HG02870 (cell line): Measurements from ENCODE around the gene MAB21L4.

ENCODE experiments used
- ATAC-seq: cut with Tn5 transposase; IDR thresholded peaks from one replicate; pipeline ENCODE4 v1.9.1; 2021; ENCODE audit warnings: mild to moderate bottlenecking, moderate library complexity; ENCODE audit not compliant: unreplicated experiment

The MAB21L4 gene

GRCh38 chr2:240869109-240869955 is 26.6 kb downstream of the MAB21L4 start:
- ATAC-seq: no peak

- ATAC-seq: no peak
These were observed 27.5 kb downstream of the MAB21L4 start, which contains the start of gene AGXT for GRCh38 chr2:240868286-240869108. Gene AGXT, plus strand, starts transcription at chr2:240868824. Its CDS starts 42 bp downstream, at chr2:240868866.

GRCh38 chr2:240865391-240865790 is 30.6 kb downstream of the MAB21L4 start:
- no peak for ATAC-seq

DNA sequence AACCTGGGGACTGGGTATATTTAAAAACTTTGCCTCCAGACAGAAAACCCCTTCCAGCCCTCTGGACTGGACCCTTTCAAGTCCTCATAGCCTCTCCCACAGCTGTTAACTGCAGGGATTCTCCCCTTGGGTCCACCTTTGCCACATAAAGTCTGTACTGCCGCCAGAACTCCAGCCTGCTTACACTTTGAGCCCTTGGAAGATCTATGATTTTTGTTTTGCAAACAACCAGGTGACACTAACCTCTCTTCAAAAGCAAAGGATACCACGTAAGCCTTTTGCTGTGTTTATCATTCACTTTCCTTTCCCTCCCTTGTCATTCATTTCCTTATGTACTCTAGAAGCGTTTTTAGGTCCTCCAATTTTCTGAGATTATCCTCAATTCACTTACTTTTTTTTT is 31.5 kb downstream of the MAB21L4 start:
- no peak for ATAC-seq

GRCh38 chr2:240861547-240861946 is 34.4 kb downstream of the MAB21L4 start:
- ATAC-seq: no peak

- ATAC-seq: no peak
These were observed 37.1 kb downstream of the MAB21L4 start for GRCh38 chr2:240858871-240859270.

DNA sequence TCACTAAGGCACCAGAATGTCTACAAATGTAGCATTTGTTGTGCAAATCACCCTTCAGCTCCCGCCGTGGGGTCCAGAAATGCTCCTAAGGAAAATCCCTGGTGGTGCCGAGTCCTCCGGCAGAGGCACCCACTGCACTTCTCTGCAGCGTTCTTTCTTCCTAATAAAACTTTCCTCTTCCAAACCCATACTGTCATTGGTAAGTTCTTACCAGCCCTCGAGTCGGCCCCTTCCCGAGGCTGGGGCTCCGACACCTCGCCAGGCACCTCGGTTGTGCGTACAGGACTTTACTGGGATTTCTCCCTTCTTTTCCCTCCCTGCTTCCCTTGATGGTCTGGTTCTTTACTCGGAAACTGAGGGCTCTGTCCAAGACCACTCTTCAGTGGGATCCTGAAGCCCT is 37.6 kb downstream of the MAB21L4 start:
- no peak for ATAC-seq

- ATAC-seq: no peak
These were observed 38.6 kb downstream of the MAB21L4 start for GRCh38 chr2:240857039-240858008.

DNA sequence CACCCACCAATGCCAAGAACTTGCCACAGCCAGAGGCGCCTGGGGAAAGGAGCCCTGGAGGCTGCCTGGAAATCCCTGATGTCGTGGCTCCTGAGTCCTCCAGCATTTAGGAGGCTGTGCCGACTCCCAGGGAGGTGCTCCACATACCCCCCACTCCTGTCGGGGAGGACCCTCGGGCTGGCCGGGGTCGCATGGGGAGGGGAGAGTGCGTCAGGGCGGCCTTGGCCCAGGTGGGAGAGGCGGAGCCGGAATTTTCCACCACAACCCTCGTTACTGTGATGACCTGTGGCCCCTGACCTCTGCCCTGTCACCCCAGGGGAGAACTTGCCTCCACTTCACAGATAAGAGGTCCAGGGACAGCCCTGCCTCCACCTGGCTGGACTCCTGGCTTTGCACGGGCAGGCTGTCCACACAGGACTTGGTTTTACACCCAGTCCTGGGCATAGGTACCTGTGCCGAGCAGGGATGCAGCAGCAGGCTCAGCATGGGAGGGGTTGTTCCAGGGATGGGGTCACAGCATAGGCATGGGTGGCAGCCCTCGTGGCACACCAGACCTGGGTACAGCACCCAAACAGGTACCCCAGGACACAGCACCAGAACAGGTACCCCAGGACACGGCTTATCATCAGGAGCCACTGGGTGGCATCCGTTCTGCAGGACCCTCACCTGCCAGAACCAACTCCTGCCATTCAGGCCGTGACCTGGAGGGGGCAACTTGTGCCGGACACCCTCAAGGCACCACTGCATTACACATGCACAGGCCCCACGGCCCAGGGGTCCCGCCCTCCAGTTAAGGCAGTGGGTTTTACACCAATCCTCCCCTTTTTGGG is 39.6 kb downstream of the MAB21L4 start:
- no peak for ATAC-seq

DNA sequence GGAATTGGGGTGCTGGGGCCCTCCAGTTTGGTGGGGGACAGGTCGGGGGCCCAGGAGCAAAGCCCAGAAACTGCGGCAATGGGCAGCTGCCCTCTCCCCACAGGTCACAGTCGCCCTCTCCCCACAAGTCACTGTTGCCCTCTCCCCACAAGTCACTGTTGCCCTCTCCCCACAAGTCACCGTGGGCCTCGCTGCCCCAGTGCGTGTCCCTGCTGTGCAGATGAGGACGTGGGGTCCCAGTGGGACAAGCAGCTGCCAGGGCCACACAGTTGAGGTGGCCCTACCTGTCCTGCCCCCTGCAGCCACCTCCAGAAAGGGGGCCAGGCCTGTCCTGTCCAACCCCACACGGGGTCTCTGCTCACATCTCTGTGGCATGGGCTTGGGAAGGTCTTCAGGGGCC is 40.3 kb downstream of the MAB21L4 start:
- ATAC-seq: no peak

GRCh38 chr2:240852671-240853314 is 43.2 kb downstream of the MAB21L4 start:
- ATAC-seq: no peak

GRCh38 chr2:240851078-240851991 is 44.6 kb downstream of the MAB21L4 start:
- no peak for ATAC-seq

- ATAC-seq: no peak
These were observed 45.2 kb downstream of the MAB21L4 start for GRCh38 chr2:240850756-240851077.

DNA sequence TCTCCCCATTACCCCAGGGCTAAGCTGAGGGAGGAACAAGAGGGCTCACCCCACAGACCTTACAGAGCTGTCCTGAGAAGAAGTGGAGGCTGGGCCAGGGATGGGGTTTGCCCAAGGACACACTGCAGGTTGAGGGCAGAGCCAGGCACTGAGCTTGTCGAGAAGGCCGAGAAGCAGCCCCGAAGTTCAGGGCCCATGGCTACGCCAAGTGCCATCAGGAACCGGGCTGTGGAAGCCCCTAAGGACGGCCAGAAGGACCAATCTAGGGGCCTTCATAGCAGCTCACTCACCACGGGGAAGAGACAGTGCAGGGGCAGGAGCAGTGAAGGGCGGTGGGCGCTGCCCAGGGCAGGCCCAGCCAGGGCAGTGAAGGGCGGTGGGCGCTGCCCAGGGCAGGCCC is 45.9 kb downstream of the MAB21L4 start:
- ATAC-seq: no peak

DNA sequence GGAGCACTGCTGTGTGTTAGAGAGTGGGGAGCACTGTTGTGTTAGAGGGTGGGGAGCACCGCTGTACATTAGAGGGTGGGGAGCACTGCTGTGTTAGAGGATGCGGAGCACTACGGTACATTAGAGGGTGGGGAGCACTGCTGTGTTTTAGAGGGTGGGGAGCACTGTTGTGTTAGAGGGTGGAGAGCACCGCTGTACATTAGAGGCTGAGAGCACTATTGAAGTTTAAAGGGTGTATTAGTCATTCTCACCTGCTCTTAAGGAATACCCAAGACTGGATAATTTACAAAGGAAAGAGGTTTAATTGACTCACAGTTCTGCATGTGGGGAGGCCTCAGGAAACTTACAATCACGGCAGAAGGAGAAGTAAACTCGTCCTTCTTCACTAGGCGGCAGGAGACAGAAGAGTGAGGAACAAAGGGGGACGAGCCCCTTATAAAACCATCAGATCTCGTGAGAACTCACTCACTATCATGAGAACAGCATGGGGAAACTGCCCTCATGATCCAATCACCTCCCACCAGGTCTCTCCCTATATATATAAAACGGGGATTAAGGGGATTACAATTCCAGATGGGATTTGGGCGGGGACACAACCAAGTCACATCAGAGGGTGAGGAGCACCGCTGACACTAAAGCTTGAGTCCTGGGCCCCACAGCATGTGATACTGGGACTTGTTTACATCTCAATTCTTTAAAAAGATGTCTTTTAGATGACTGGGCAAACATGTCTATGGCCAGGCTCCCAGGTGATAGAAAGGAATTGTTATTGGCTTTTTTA is 46.9 kb downstream of the MAB21L4 start:
- no peak for ATAC-seq

GRCh38 chr2:240847817-240848216 is 48.1 kb downstream of the MAB21L4 start:
- no peak for ATAC-seq

DNA sequence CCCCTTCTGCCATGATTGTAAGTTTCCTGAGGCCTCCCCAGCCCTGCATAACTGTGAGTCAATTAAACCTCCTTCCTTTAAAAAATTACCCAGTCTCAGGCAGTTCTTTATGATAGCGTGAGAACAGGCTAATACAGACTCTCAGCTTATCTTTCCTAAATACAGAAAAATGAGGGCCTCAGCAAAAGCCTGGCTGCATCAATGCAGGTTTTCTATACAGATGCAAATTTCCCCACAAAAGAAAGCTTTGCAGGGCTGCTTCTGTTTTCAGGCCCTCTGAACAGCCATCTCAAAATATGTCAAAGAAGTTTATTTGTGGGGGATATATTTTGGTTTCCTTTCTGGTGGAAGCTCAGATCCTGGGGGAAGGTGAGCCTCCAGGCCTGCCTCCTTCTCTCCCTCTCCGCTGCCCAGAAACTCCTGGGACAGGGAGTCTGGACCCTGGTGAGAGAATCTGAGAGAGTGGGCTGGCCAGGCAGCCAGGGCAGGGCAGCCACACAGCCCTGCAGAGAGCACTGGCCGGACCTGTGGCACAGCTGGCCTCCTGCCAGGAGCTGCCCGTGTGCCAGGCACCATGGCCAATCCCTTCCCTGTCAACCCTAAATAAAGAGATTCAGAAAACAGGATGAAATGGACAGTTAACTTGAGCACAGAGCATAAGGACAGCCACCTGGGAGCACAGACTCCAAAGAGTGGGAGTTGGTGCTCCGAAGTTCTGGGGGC is 48.9 kb downstream of the MAB21L4 start:
- no peak for ATAC-seq
